HepG2 (cell line): Measurements from ENCODE around the gene ASB4. TPM values are rescaled to one million over a fixed set of nuclear protein-coding genes. Genes with fewer than 3 reads are reported as not detected.

Experiments used
- BHLHE40 ChIP-seq: IDR thresholded peaks from 2 replicates; pipeline ENCODE4 v1.6.1; 2011; ENCODE audit warnings: low read length, improper control_type of control experiment
- CHCHD3 ChIP-seq: sonication (generic); formaldehyde crosslinking; IDR thresholded peaks from 2 replicates; pipeline ENCODE4 v1.8.0; 2022; ENCODE audit warnings: mild to moderate bottlenecking, missing genetic modification reagents, moderate library complexity
- EZH2 ChIP-seq: conservative IDR thresholded peaks from 2 replicates; pipeline ENCODE4 v1.6.1; 2012; ENCODE audit warnings: mild to moderate bottlenecking, low read depth, low read length, moderate library complexity
- FOXO4 ChIP-seq: sonication (generic); formaldehyde crosslinking; conservative IDR thresholded peaks from 2 replicates; pipeline ENCODE4 v1.8.1; 2023; ENCODE audit warnings: missing genetic modification reagents
- GABPB1 ChIP-seq: IDR thresholded peaks from 2 replicates; pipeline ENCODE4 v1.6.1; 2016; ENCODE audit warnings: mild to moderate bottlenecking, missing genetic modification reagents, moderate library complexity, missing compliant biosample characterization
- MXI1 ChIP-seq: IDR thresholded peaks from 3 replicates; pipeline ENCODE4 v1.6.1; 2012; ENCODE audit warnings: low read depth, low read length, inconsistent platforms, borderline replicate concordance
- MYNN ChIP-seq: sonication (generic); formaldehyde crosslinking; IDR thresholded peaks from 2 replicates; pipeline ENCODE4 v1.4.0; 2020; ENCODE audit warnings: mild to moderate bottlenecking, low read depth, missing genetic modification reagents
- NFIB ChIP-seq: sonication (generic); formaldehyde crosslinking; IDR thresholded peaks from 2 replicates; pipeline ENCODE4 v1.9.0; 2021; ENCODE audit warnings: missing genetic modification reagents, mild to moderate bottlenecking, borderline replicate concordance
- NFKBIZ ChIP-seq: IDR thresholded peaks from 2 replicates; pipeline ENCODE4 v1.6.1; 2018; ENCODE audit warnings: missing genetic modification reagents, missing compliant biosample characterization
- RCOR2 ChIP-seq: IDR thresholded peaks from 2 replicates; pipeline ENCODE4 v1.6.1; 2016; ENCODE audit warnings: missing biosample characterization, missing genetic modification reagents
- ZBTB40 ChIP-seq, 2 experiments: fragments of 450-650 bp in 1 of 2; sonication (generic) in 1 of 2; formaldehyde crosslinking in 1 of 2; IDR thresholded peaks; 2 replicates each; pipeline versions ENCODE4 v1.6.1 to v1.8.0; 2016 to 2022; ENCODE audit warnings: antibody characterized with exemption in 1 of 2, mild to moderate bottlenecking in 1 of 2, missing genetic modification reagents in 1 of 2
- ZBTB44 ChIP-seq: sonication (generic); formaldehyde crosslinking; IDR thresholded peaks from 2 replicates; pipeline ENCODE4 v1.4.0; 2020; ENCODE audit warnings: missing genetic modification reagents
- ZNF343 ChIP-seq: sonication (generic); formaldehyde crosslinking; IDR thresholded peaks from 2 replicates; pipeline ENCODE4 v1.4.0; 2020; ENCODE audit warnings: mild to moderate bottlenecking, missing genetic modification reagents
- ZNF580 ChIP-seq: IDR thresholded peaks from 2 replicates; pipeline ENCODE4 v1.6.1; 2016; ENCODE audit warnings: low read depth, borderline replicate concordance
- polyA plus RNA-seq, 8 experiments: library from polyadenylated mRNA; depleted of rRNA in 3 of 8; stranded (reverse) in 7 of 8; unstranded in 1 of 8; fragments of >200 nt; fragmentation: Illumina TruSeq in 4 of 8; extraction: Trizol in 4 of 8; gene quantifications; 2 replicates each; pipeline versions ENCODE4 v1.2.1 to v1.2.3, GENCODE V29; 2011 to 2016; ENCODE audit warnings: low read depth in 4 of 8, missing spikeins in 1 of 8, mixed read lengths in 1 of 8; ENCODE audit not compliant: insufficient read depth in 1 of 8
- total RNA-seq, 5 experiments: library from RNA; depleted of rRNA; stranded (reverse); fragments of >200 nt; fragmentation: Illumina TruSeq; extraction: Trizol; gene quantifications; 2 replicates each; pipeline ENCODE4 v1.2.3, GENCODE V29; 2016; ENCODE audit warnings: low read depth in 1 of 5
- TF ChIP-seq, protein P1 (sequence below): sonication (generic); formaldehyde crosslinking; IDR thresholded peaks from 2 replicates; pipeline ENCODE4 v1.8.0; 2022; ENCODE audit warnings: mild to moderate bottlenecking, missing genetic modification reagents, borderline replicate concordance

The ASB4 gene
- total and polyA plus RNA-seq, 2 of the 13 experiments (the other 11 are each of a cell fraction or from before 2014, with no cell fraction given) = 1.1 to 4.0 TPM

DNA sequence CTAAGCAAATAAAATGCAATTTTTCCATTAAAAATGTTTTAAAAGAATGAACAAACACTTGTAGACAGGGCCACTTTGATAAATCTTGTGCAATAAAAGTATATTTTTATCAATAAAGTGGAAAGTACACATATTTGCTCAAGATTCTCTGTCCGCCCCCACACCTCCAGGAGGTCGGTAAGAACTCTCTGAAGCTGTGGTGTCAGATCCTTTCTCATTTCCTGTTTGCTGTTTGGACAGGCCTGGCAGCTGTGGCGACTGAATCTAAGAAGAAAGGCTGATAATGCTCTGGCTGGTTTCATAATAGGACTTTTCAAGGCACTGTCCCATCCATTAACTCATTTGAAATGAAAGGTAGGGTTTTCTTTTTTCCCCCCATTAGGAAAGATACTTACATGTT is 15.3 kb upstream of the ASB4 start (continued):
- TF ChIP-seq RCOR2 (CRISPR knock-in tag) (0 out of 2 replicates have a peak, but pooled peaks have one; percentile 37), ZNF580 (CRISPR knock-in tag) (no peak), ZNF343 (CRISPR knock-in tag) (no peak), FOXO4 (CRISPR knock-in tag) (no peak), MXI1 (no peak), NFIB (CRISPR knock-in tag) (no peak), ZBTB44 (no peak), BHLHE40 (no peak), NFKBIZ (no peak), EZH2 (no peak), CHCHD3 (CRISPR knock-in tag) (no peak), ZBTB40 (IDR thresholded peaks at IDR 0.05) (no peak), ZBTB40 (CRISPR knock-in tag; IDR thresholded peaks at IDR 0.05) (no peak), GABPB1 (no peak; the same call in 1 of the 2 replicates), MYNN (no peak)
- TF ChIP-seq, protein P1, sequence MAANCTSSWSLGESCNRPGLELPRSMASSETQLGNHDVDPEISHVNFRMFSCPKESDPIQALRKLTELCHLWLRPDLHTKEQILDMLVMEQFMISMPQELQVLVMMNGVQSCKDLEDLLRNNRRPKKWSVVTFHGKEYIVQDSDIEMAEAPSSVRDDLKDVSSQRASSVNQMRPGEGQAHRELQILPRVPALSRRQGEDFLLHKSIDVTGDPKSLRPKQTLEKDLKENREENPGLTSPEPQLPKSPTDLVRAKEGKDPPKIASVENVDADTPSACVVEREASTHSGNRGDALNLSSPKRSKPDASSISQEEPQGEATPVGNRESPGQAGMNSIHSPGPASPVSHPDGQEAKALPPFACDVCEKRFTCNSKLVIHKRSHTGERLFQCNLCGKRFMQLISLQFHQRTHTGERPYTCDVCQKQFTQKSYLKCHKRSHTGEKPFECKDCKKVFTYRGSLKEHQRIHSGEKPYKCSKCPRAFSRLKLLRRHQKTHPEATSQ (CRISPR knock-in tag) = no peak
